GM18907 (cell line): ENCODE data around the gene KCND1.

Experiments
- ATAC-seq: cut with Tn5 transposase; IDR thresholded peaks from one replicate; pipeline ENCODE4 v1.9.1; 2021; ENCODE audit warnings: mild to moderate bottlenecking, moderate library complexity; ENCODE audit not compliant: unreplicated experiment

The KCND1 gene

DNA sequence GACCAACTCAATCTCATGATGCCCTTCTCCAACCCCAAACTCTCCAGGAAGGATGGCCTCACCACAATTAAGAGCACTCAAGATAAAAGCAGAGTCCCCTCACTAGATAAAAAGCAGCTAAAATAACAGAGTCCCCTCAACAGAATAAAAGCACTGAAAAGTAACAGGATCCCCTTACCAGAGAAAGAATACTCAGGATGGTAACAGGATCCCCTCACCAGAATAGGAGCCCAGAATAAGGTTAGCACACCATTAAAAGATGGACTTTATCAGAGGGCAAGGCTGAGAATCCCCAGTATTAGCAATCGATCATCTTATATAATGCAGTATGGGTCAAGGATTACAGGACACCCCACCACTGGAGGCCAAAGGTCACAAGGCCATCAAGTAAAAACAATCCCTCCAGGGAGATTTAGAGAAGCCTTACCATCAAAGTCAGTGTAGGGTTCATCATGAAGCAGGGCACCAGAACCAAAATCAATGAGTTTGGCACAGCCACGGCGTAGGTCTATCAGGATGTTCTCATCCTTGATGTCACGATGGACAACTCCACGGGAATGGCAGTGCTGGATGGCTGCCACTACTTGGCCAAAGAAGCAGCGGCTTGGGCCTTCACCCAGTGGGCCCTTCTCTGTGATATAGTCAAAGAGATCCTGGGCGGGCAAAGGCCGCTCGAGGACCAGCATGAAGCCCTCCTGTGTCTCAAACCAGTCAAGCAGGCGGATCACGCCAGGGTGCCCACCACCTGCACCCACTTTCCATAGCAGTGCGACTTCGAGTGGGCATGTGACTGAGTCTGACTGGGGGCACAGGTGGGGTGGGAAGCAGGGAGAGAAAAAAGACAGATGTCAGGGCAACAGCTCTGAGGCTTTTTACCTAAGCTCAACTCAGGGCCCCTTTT, 56.8 kb downstream of the KCND1 start:
- ATAC-seq: no peak

DNA sequence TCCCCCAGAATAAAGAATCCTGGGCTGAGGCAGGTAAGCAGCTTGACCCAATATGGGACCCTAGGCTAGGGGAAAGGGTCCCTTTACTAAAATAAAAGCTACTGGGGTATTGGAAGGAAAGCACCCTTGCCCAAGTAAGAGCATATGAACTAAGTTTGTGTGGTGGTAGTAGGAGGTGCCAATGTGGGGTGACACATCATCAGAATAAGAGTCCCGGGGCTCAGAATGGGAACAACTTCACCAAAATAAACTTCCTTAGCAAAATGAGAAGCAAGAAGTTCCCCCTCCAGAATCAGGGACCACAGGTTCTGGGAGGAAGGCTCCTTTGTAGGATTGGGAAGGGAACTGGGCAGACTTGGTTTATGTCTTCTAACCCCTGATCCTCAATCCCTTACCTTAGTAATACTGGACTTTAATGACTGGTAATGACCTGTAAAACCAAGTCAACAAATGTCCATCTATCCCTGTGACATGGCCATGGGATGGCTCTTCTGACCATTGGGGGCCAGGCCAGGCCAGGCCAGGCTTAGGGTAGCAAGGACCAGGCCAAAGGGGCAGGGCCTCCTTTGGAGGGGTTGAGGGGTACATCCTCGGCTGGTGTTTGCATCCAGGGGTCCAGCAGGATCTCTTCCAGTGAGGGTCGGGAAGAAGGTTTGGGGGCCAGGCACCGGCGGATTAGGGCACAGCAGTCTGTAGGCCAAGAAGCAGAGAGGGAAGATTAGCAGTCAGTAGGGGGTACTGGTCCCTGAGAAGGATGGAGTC, 57.9 kb downstream of the KCND1 start:
- ATAC-seq: no peak

- ATAC-seq: peak; percentile 64
Observed at GRCh38 chrX:48911412-48912182, 60.0 kb downstream of the KCND1 start, which contains the start of gene SLC35A2. Gene SLC35A2, minus strand, starts transcription at chrX:48911646. Its CDS starts 10 bp downstream, at chrX:48911636.
